ENCODE data around the gene ARHGAP26.
A peak's percentile ranks its signal among the peaks of the same experiment; 100 is the strongest.

ARHGAP26 gene

GRCh38 chr5:143002459-143003327 lies 232.5 kb downstream of the ARHGAP26 start:
- peak; percentile 47 for DNase-seq

GRCh38 chr5:143003328-143003636 lies 233.1 kb downstream of the ARHGAP26 start:
- no peak for DNase-seq

GRCh38 chr5:143004361-143005145 lies 234.4 kb downstream of the ARHGAP26 start:
- no peak for DNase-seq

- DNase-seq = no peak
These were observed 236.3 kb downstream of the ARHGAP26 start for GRCh38 chr5:143006501-143006900.

- no peak for DNase-seq
These were observed 237.9 kb downstream of the ARHGAP26 start for GRCh38 chr5:143008032-143008431.

GRCh38 chr5:143008809-143009521 lies 238.8 kb downstream of the ARHGAP26 start:
- DNase-seq = peak; percentile 67

- peak; percentile 95 for DNase-seq
These were observed 240.2 kb downstream of the ARHGAP26 start for GRCh38 chr5:143010351-143010750.

GRCh38 chr5:143011585-143011984 lies 241.4 kb downstream of the ARHGAP26 start:
- DNase-seq = no peak

- peak; percentile 78 for DNase-seq
These were observed 243.2 kb downstream of the ARHGAP26 start for GRCh38 chr5:143013176-143013891.

GRCh38 chr5:143014017-143014651 lies 244.0 kb downstream of the ARHGAP26 start:
- DNase-seq = peak; percentile 78

- DNase-seq = peak; percentile 84
These were observed 246.8 kb downstream of the ARHGAP26 start for GRCh38 chr5:143016777-143017516.

- no peak for DNase-seq
These were observed 247.4 kb downstream of the ARHGAP26 start for GRCh38 chr5:143017541-143017940.

GRCh38 chr5:143017992-143018391 lies 247.8 kb downstream of the ARHGAP26 start:
- no peak for DNase-seq

GRCh38 chr5:143019157-143019556 lies 249.0 kb downstream of the ARHGAP26 start:
- DNase-seq = no peak

- peak; percentile 85 for DNase-seq
These were observed 249.7 kb downstream of the ARHGAP26 start for GRCh38 chr5:143019614-143020515.

- no peak for DNase-seq
These were observed 251.4 kb downstream of the ARHGAP26 start for GRCh38 chr5:143021595-143021994.

- DNase-seq = peak; percentile 60
These were observed 253.4 kb downstream of the ARHGAP26 start for GRCh38 chr5:143023411-143024096.

- peak; percentile 87 for DNase-seq
These were observed 254.2 kb downstream of the ARHGAP26 start for GRCh38 chr5:143024228-143024920.

GRCh38 chr5:143025376-143025775 lies 255.2 kb downstream of the ARHGAP26 start:
- no peak for DNase-seq
